ENCODE results near the gene ULK1. TPM values are rescaled to one million over a fixed set of nuclear protein-coding genes. Genes with fewer than 3 reads are reported as not detected.

ULK1 gene
- total and polyA plus RNA-seq, 10 donors = 9.9 to 60.7 (median 46.7) TPM

DNA sequence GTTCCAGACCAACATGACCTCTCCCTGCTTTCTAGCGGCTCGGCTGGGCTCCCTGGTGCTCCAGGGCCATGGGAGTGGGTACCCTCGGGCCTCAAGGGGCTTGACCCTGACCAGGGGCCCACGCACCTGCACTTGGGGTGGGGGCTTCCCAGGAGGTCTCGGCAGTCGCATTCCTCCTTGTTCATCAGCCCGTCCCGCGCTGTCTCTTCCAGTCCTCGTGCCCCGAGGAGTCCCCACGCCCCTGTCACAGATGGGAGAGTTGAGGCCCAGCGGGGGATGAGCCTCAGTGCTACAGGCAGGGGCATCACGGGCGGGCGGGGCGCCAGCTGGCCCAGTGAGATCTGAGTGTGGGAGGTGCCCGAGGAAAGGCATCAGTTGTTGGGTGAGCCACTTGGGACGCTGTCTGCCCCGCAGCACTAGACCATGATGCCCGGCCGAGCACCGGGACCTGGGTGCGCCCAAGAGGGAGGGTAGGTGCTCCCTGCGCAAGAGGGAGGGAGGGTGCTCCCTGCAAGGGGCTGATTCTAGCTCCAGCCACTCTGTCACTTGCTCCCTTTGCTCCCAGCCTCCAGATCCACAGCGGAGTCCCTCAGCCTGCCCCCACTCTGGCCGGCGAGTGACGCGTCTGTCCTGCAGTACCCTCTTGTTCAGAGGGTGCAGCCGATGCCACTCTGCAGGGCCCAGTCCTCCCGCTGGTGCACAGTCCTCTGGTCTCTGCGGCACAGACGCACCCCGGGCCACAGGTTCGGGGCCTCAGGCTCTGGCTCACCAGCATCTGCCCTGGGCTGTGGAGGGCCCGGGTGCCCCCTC is 42.5 kb upstream of the ULK1 start:
- DNase-seq = no peak
- TF ChIP-seq POLR2A (IDR thresholded peaks at IDR 0.05) (no peak), POLR2AphosphoS5 (IDR thresholded peaks at IDR 0.05) (no peak)
- TF ChIP-seq, protein P1, sequence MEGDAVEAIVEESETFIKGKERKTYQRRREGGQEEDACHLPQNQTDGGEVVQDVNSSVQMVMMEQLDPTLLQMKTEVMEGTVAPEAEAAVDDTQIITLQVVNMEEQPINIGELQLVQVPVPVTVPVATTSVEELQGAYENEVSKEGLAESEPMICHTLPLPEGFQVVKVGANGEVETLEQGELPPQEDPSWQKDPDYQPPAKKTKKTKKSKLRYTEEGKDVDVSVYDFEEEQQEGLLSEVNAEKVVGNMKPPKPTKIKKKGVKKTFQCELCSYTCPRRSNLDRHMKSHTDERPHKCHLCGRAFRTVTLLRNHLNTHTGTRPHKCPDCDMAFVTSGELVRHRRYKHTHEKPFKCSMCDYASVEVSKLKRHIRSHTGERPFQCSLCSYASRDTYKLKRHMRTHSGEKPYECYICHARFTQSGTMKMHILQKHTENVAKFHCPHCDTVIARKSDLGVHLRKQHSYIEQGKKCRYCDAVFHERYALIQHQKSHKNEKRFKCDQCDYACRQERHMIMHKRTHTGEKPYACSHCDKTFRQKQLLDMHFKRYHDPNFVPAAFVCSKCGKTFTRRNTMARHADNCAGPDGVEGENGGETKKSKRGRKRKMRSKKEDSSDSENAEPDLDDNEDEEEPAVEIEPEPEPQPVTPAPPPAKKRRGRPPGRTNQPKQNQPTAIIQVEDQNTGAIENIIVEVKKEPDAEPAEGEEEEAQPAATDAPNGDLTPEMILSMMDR (IDR thresholded peaks at IDR 0.05 in 8 of 11, conservative IDR thresholded peaks at IDR 0.05 in 3 of 11) = no peak
- no peaks in the 10 kb centered on the region for H3K36me3 ChIP-seq
- H3K4me3 ChIP-seq = no peak overlapping the region
- intact Hi-C loops (cut with DNase I; ENCODE audit: low total_unique reads) = no loop called here
- no peak overlapping the region for H3K27ac ChIP-seq
- peaks cover 0 to 55% (median 6%) of the 10 kb centered on the region in 7 donors for H3K27me3 ChIP-seq (replicated peaks in 1 of 7)
- 73 to 87% (median 76%) methylated on average over 26 to 37 of the region's 37 CpGs for WGBS, 5 donors
- no peaks in the 10 kb centered on the region for H3K9me3 ChIP-seq
- H3K4me1 ChIP-seq = peaks cover 0 to 27% (median 7%) of the 10 kb centered on the region in 6 donors

DNA sequence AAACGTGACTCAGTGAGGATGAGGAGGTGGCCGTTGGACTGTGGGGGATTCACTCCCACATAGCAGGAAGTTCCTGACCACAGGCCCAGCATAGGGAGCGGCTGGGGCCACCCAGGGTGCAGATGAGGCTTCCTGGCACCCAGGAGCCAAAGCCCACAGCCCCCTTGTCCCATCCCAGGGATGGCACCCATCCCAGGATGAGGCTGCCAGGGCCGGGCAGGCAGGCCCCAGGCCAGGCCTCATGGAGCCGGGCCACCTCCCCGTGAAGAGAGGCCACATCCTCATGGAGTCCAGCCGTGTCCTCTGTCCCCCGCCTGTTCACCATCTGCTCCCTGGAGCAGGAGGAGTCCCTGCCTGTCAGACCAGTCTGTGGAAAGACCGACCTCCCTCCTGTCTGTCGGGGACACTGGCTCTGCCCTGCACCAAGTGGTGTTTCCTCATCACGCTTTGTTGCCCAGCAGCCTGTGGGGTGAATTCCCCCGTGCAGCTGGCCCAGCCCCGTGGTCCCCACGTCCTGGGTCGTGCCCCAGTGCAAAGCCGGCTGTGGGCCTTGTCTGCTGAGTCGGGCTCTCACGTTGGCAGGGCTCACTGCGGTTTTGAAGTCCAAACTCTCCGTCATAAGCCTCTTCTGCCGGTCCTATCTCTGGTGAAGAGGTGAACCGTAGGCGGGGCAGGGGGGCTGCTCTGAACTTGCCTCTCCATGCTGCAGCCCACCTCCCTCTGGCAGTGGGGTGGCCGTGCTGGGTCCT is 41.7 kb upstream of the ULK1 start:
- Histone ChIP-seq H3K27me3 (replicated peaks in 1 of 7) (peaks cover 0 to 60% (median 6%) of the 10 kb centered on the region in 7 donors), H3K4me1 (peaks cover 0 to 27% (median 7%) of the 10 kb centered on the region in 6 donors), H3K9me3 (no peaks in the 10 kb centered on the region), H3K36me3 (no peaks in the 10 kb centered on the region), H3K27ac (no peak overlapping the region), H3K4me3 (no peak overlapping the region)
- intact Hi-C loops (cut with DNase I; ENCODE audit: low total_unique reads) = no loop called here
- peak; percentile 71 for DNase-seq
- TF ChIP-seq, protein P1 (IDR thresholded peaks at IDR 0.05 in 8 of 11, conservative IDR thresholded peaks at IDR 0.05 in 3 of 11) = no peak
- TF ChIP-seq POLR2AphosphoS5 (IDR thresholded peaks at IDR 0.05) (peak in 1 of 3 donors; percentile 45), POLR2A (IDR thresholded peaks at IDR 0.05) (no peak)
- WGBS, 5 donors = 30 to 55% (median 45%) methylated on average over 13 to 24 of the region's 24 CpGs

DNA sequence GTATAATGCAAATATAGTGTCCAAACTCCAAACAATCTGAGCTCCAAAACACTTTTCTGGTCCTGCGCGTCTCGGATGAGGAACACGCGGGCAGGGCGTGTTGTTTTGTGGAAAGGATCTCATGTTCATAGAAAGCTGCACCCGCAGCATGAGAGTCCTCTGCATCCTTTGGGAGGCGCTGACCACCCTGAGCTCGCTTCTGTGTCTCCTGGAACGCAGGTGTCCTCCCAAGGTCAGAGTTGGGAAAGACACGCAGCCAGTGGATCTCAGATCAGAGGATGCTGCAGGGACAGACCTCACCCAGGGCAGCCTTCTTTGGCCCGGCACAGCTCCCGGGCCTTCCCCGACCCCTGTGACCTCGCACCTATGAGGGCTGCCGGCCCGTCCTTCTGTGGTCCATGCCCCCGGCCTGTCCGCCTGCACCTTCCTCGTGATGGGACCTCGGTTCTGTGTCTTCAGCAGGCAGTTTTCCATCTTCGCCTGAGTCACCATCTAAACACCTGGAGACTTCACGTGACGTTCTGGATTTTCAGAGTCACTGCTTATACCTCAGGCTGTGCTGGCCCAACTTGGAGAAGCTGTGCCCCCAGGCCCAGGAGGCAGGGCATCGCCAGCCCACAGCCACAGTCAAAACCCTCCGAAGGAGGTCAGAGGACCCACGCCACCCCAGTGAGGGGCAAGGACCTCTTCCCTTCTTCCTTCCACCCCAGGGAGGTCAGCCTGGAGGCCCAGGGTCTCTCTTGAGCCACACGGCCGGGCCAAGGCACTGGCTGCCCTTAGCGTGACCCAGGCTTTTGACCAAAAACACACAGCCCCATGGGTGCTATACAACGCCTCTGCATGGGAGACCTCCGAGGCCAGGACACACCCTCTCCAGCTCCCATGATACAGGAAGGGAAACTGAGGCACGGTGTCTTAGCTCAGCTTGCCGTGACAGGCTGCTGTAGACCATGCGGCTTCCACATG is 40.3 kb upstream of the ULK1 start:
- DNase-seq = no peak
- Histone ChIP-seq H3K9me3 (no peaks in the 10 kb centered on the region), H3K4me3 (no peak overlapping the region), H3K4me1 (peaks cover 0 to 27% (median 7%) of the 10 kb centered on the region in 6 donors), H3K27me3 (replicated peaks in 1 of 7) (peaks cover 0 to 68% (median 6%) of the 10 kb centered on the region in 7 donors), H3K27ac (no peak overlapping the region), H3K36me3 (no peaks in the 10 kb centered on the region)
- no peak for TF ChIP-seq POLR2A (IDR thresholded peaks at IDR 0.05)
- peak in 1 of 3 donors; percentile 21 for TF ChIP-seq POLR2AphosphoS5 (IDR thresholded peaks at IDR 0.05)
- intact Hi-C loops (cut with DNase I; ENCODE audit: low total_unique reads) = no loop called here
- 85 to 91% (median 88%) methylated on average over 30 to 35 of the region's 35 CpGs for WGBS, 5 donors

DNA sequence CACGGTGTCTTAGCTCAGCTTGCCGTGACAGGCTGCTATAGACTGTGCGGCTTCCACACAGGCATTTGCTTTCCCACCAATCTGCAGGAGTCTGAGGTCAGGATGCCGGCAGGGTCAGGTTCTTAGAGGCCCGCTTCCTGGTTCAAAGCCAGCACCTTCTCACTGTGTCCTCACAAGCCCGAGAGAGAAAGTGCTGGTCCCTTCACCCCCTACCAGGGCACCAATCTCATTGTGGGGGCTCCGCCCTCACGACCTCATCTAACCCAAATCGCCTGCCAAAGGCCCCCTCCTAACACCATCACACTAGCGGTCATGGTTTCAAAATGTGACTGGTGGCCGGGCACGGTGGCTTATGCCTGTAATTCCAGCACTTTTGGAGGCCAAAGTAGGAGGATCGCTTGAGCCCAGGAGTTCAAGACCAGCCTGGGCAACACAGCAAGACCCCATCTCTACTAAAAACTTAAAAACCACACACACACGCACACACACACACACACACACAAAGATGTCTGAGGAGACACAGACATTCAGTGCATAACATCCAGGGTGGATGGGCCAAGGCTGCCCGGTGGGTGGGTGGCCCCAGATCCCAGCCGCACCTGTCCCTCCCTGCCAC is 39.5 kb upstream of the ULK1 start:
- no peak overlapping the region for H3K4me3 ChIP-seq
- WGBS, 5 donors = 83 to 92% (median 84%) methylated on average over 11 to 16 of the region's 16 CpGs
- intact Hi-C loops (cut with DNase I; ENCODE audit: low total_unique reads) = no loop called here
- H3K4me1 ChIP-seq = peaks cover 0 to 27% (median 7%) of the 10 kb centered on the region in 6 donors
- H3K27me3 ChIP-seq (replicated peaks in 1 of 7) = peaks cover 0 to 68% (median 6%) of the 10 kb centered on the region in 7 donors
- no peaks in the 10 kb centered on the region for H3K36me3 ChIP-seq
- no peak for DNase-seq
- no peak overlapping the region for H3K27ac ChIP-seq
- TF ChIP-seq, protein P1 (IDR thresholded peaks at IDR 0.05 in 8 of 11, conservative IDR thresholded peaks at IDR 0.05 in 3 of 11) = no peak
- TF ChIP-seq POLR2AphosphoS5 (IDR thresholded peaks at IDR 0.05) = no peak
- TF ChIP-seq POLR2A (IDR thresholded peaks at IDR 0.05) = no peak
- H3K9me3 ChIP-seq = no peaks in the 10 kb centered on the region

Measured in spleen (tissue), 11 donors.